ENCODE data around the gene HSF2BP.

GRCh38 chr21:43626390-43626789, 32.9 kb downstream of the HSF2BP start:
- TF ChIP-seq, protein P1, sequence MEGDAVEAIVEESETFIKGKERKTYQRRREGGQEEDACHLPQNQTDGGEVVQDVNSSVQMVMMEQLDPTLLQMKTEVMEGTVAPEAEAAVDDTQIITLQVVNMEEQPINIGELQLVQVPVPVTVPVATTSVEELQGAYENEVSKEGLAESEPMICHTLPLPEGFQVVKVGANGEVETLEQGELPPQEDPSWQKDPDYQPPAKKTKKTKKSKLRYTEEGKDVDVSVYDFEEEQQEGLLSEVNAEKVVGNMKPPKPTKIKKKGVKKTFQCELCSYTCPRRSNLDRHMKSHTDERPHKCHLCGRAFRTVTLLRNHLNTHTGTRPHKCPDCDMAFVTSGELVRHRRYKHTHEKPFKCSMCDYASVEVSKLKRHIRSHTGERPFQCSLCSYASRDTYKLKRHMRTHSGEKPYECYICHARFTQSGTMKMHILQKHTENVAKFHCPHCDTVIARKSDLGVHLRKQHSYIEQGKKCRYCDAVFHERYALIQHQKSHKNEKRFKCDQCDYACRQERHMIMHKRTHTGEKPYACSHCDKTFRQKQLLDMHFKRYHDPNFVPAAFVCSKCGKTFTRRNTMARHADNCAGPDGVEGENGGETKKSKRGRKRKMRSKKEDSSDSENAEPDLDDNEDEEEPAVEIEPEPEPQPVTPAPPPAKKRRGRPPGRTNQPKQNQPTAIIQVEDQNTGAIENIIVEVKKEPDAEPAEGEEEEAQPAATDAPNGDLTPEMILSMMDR (IDR thresholded peaks at IDR 0.05) = no peak
- TF ChIP-seq POLR2A (IDR thresholded peaks at IDR 0.05; ENCODE audit: low read depth) (no peak), POLR2AphosphoS5 (IDR thresholded peaks at IDR 0.05) (no peak), EP300 (IDR thresholded peaks at IDR 0.05) (no peak)
